ENCODE measurements around the gene PGLYRP3. TPM values are rescaled to one million over a fixed set of nuclear protein-coding genes. Genes with fewer than 3 reads are reported as not detected.
"Not testable (repeated sequence)": the region's sequence is repeated elsewhere in the genome, so short reads cannot be mapped to it uniquely, and the experiment has no call there.

PGLYRP3 gene
- total RNA-seq, 1 donor from 2014 or later, result not detected

DNA sequence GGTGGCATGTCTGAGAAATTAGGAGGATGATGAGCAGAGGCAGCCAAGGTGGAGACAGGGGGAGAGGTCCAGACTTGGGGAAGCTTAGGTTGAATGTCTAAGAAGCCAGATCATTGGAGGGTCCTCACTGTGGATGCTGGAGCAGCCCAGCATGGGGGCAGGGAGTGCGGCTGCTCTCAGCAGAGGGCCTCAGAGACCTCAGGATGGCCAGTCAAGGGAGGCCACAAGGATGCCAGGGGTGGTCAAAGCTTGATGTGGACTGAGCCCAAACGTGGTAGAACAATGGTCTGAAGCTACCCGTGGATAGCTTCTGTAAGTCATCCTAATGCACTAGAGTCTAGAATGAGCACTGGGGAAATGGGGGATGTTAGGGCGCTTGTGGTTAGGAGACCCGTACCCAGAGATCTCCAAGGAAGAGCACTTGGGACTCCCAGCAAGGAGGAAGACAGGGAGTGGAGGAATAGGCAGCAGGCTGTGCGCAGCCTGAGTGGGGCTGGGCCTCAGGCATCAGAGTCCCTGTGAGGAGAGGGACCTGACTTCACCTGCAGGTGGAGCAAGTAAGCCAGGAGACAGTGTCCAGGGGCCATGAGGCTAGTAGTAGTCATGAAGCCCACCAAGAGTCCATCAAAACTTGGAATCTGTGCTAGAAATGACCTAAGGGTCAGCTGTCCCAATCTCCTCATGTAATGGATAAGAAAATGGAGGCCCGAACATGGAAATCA lies 40.6 kb upstream of the PGLYRP3 start:
- DNase-seq (ENCODE audit: low read depth), result no peak
- no peak overlapping the region for H3K4me3 ChIP-seq (ENCODE audit: low read depth, low read length)
- peak; percentile 69 for TF ChIP-seq CTCF (conservative IDR thresholded peaks at IDR 0.05; ENCODE audit: low read depth, low read length)

DNA sequence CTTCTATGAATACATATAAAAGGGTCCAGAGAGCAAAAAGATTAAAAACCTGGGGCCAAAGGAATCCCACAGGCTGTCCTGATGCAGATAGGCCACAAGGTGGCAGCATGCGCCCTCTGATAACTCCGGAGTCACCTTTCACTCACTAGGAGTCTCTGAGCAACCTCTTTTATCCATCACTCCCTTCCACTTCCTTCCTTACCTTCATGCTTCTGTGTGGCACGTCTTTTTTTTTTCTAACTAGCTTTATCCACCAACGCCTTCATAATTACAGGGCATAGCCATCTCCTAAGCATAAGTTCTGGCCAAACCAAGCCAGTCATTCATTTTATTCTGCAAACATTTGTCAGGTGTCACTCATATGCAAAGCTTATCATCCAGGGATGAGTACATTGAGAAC lies 39.8 kb upstream of the PGLYRP3 start:
- H3K4me3 ChIP-seq (ENCODE audit: low read depth, low read length), result no peak overlapping the region
- no peak for DNase-seq (ENCODE audit: low read depth)
- peak; percentile 94 for TF ChIP-seq CTCF (conservative IDR thresholded peaks at IDR 0.05; ENCODE audit: low read depth, low read length)

- no peak for DNase-seq (ENCODE audit: low read depth)
- no peak overlapping the region for H3K4me3 ChIP-seq (ENCODE audit: low read depth, low read length)
- no peak for TF ChIP-seq CTCF (conservative IDR thresholded peaks at IDR 0.05; ENCODE audit: low read depth, low read length)
Measured at GRCh38 chr1:153350321-153350957, 37.7 kb upstream of the PGLYRP3 start.

GRCh38 chr1:153349363-153350320 lies 36.9 kb upstream of the PGLYRP3 start:
- no peak for TF ChIP-seq CTCF (conservative IDR thresholded peaks at IDR 0.05; ENCODE audit: low read depth, low read length)
- DNase-seq (ENCODE audit: low read depth), result no peak
- no peak overlapping the region for H3K4me3 ChIP-seq (ENCODE audit: low read depth, low read length)

GRCh38 chr1:153348511-153349362 lies 36.0 kb upstream of the PGLYRP3 start, which contains the start of gene PGLYRP4:
Gene PGLYRP4 (minus strand): TSS chr1:153348841. CDS start chr1:153347932, 909 bp downstream.
- DNase-seq (ENCODE audit: low read depth), result no peak
- no peak within 1 kb of the TSS for H3K4me3 ChIP-seq (ENCODE audit: low read depth, low read length)
- TF ChIP-seq CTCF (conservative IDR thresholded peaks at IDR 0.05; ENCODE audit: low read depth, low read length), result no peak

DNA sequence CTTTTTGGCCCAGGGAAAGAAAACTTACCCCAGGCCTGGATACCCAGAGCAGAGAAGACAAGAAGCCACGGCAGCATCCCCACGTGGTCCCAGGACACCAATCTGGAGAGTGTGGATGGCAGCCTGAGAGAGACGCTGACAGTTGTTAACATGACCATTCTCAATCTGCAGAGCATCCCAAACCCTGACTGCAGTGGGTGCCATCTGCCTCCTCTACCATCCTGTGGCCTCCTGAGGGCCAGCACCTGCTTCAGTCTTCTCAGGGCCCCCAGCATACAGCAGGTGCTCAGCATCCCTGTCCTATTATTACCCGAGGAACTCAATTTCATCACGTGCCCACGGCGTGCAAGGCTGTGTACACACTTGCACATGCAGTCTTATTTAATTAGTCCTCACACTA lies 35.1 kb upstream of the PGLYRP3 start:
- H3K4me3 ChIP-seq (ENCODE audit: low read depth, low read length), result no peak overlapping the region
- DNase-seq (ENCODE audit: low read depth), result no peak
- TF ChIP-seq CTCF (conservative IDR thresholded peaks at IDR 0.05; ENCODE audit: low read depth, low read length), result no peak

DNA sequence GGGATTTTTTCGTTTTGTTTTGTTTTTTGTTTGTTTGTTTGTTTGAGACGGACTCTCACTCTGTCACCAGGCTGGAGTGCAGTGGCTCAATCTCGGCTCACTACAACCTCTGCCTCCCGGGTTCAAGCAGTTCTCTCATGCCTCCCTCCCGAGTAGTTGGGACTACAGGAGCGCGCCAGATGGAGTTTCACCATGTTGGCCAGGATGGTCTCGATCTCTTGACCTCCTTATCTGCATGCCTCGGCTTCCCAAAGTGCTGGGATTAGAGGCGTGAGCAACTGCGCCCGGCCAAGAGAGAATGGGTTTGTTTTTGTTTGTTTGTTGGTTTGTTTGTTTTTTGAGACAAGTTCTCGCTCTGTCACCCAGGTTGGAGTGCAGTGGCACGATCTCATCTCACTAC lies 34.3 kb upstream of the PGLYRP3 start:
- not testable (repeated sequence) for H3K4me3 ChIP-seq (ENCODE audit: low read depth, low read length); DNase-seq (ENCODE audit: low read depth)
